PC-3 (cell line): ENCODE results near the gene WSCD2. TPM values are rescaled to one million over a fixed set of nuclear protein-coding genes. Genes with fewer than 3 reads are reported as not detected.

ENCODE experiments used
- ATAC-seq: fragments of 200-7000 bp; cut with Tn5 transposase; 2 replicates; pipeline ENCODE4 v1.9.1; 2020; ENCODE audit warnings: mild to moderate bottlenecking, moderate library complexity
- BruUV-seq: library from RNA; stranded (reverse); fragments of 400-500 nt; replicated peaks from 2 replicates; lab custom pipeline; 2021; lab: Mats Ljungman, UMichigan
- CTCF ChIA-PET: fragments of 300-600 bp; sonication (Branson Sonifier 250); formaldehyde crosslinking; loops from one replicate; lab custom pipeline; 2022; ENCODE audit warnings: antibody characterized with exemption; lab: Charles Lee
- POLR2A ChIA-PET: fragments of 300-600 bp; sonication (Branson Sonifier 250); formaldehyde crosslinking; loops from one replicate; lab custom pipeline; 2022; ENCODE audit warnings: antibody characterized with exemption; ENCODE audit not compliant: unreplicated experiment; lab: Charles Lee
- DNase-seq: peaks from one replicate; pipeline ENCODE4 v3.0.0-alpha.2; 2015
- H2AFZ ChIP-seq: fragments of 300-600 bp; sonication (generic); 2 replicates; pipeline ENCODE4 v1.6.0; 2016; ENCODE audit warnings: antibody characterized with exemption, low read length
- H3F3A ChIP-seq: fragments of 300-600 bp; sonication (generic); one replicate; pipeline ENCODE4 v1.6.0; 2017; ENCODE audit warnings: antibody characterized with exemption, low read length, control low read depth, mild to moderate bottlenecking; ENCODE audit not compliant: unreplicated experiment
- H3K27ac ChIP-seq: fragments of 300-600 bp; sonication (generic); 2 replicates; pipeline ENCODE4 v1.5.1; 2016; ENCODE audit warnings: mild to moderate bottlenecking, low read length
- H3K27me3 ChIP-seq: fragments of 300-600 bp; sonication (generic); 2 replicates; pipeline ENCODE4 v1.6.1; 2016; ENCODE audit warnings: low read length, mixed read lengths
- H3K36me3 ChIP-seq: fragments of 300-600 bp; sonication (generic); 2 replicates; pipeline ENCODE4 v1.6.1; 2016; ENCODE audit warnings: low read depth, mixed run types, low read length, mixed read lengths
- H3K4me1 ChIP-seq: fragments of 300-600 bp; sonication (generic); 2 replicates; pipeline ENCODE4 v1.5.1; 2016; ENCODE audit warnings: low read length; ENCODE audit not compliant: insufficient read depth
- H3K4me2 ChIP-seq: fragments of 300-600 bp; sonication (generic); 2 replicates; pipeline ENCODE4 v1.6.0; 2016; ENCODE audit warnings: low read length
- H3K4me3 ChIP-seq: fragments of 300-600 bp; sonication (generic); 2 replicates; pipeline ENCODE4 v1.5.1; 2016; ENCODE audit warnings: mild to moderate bottlenecking, low read length, mixed read lengths
- H3K79me2 ChIP-seq: fragments of 300-600 bp; sonication (generic); 2 replicates; pipeline ENCODE4 v1.6.1; 2017; ENCODE audit warnings: low read length, mixed read lengths
- H3K9ac ChIP-seq: fragments of 300-600 bp; sonication (generic); 2 replicates; pipeline ENCODE4 v1.6.0; 2016; ENCODE audit warnings: mild to moderate bottlenecking, low read length
- H3K9me2 ChIP-seq: fragments of 300-600 bp; sonication (generic); replicated peaks from 2 replicates; pipeline ENCODE4 v1.6.1; 2016; ENCODE audit warnings: mixed run types, low read length, mixed read lengths
- H3K9me3 ChIP-seq: fragments of 300-600 bp; sonication (generic); 2 replicates; pipeline ENCODE4 v1.6.1; 2016; ENCODE audit warnings: low read length, mixed read lengths
- H4K20me1 ChIP-seq: fragments of 300-600 bp; sonication (generic); 2 replicates; pipeline ENCODE4 v1.6.1; 2016; ENCODE audit warnings: low read length, mixed read lengths
- EZH2 ChIP-seq: fragments of 300-600 bp; sonication (generic); IDR thresholded peaks from one replicate; pipeline ENCODE4 v1.6.1; 2017; ENCODE audit warnings: antibody characterized with exemption, mild to moderate bottlenecking, low read length; ENCODE audit not compliant: unreplicated experiment
- EZH2phosphoT487 ChIP-seq: fragments of 300-600 bp; sonication (generic); IDR thresholded peaks from 2 replicates; pipeline ENCODE4 v1.6.1; 2018; ENCODE audit warnings: mild to moderate bottlenecking, antibody characterized with exemption, low read length, borderline replicate concordance
- intact Hi-C: fragments of 100-400 bp; cut with micrococcal nuclease; formaldehyde crosslinking; loops from 2 replicates; pipeline ENCODE4 v1.9.0; 2023
- total RNA-seq: library from RNA; depleted of rRNA; stranded (reverse); fragments of >200 nt; gene quantifications from 2 replicates; pipeline ENCODE4 v1.2.3, GENCODE V29; 2014
- TF ChIP-seq, protein P1 (sequence below): fragments of 300-600 bp; sonication (generic); conservative IDR thresholded peaks from 2 replicates; pipeline ENCODE4 v1.5.1; 2017; ENCODE audit warnings: antibody characterized with exemption, low read depth, mild to moderate bottlenecking, low read length

Gene WSCD2
- total RNA-seq, 1 experiment from 2014 or later = not detected

DNA sequence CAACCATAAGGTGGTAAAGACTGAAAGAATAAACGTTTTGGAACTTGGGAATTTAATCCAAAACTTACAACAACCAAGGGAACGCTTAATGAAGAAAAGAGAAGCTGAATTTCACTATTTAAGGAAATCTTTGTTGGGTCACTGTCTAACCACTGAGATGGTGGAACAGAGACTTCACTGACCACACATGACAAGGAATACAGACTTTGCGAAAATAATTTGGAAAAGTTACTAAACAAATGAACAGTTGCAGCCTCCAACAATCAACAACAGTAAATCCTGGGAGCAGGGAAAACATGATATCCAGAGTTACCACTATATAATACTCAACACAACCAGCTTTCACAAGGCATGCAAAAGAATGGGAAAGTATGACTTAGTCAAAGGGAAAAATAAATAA is 131.0 kb downstream of the WSCD2 start:
- ChIA-PET POLR2A (no interaction called here), CTCF (no interaction called here)
- no TSS peak for BruUV-seq
- DNase-seq (no peak), ATAC-seq (no peak)
- Histone ChIP-seq H3K36me3 (no peaks in the 10 kb centered on the region), H3K27ac (no peak overlapping the region), H4K20me1 (no peaks in the 10 kb centered on the region), H3K27me3 (peaks cover 31% of the 10 kb centered on the region), H3K9me2 (no peaks in the 10 kb centered on the region; the same call in 1 of the 2 replicates), H3K9ac (no peak overlapping the region), H3K4me2 (no peak overlapping the region), H3K79me2 (no peaks in the 10 kb centered on the region), H3K9me3 (peaks cover 27% of the 10 kb centered on the region), H3K4me3 (no peak overlapping the region), H3F3A (no peaks in the 10 kb centered on the region), H2AFZ (no peak overlapping the region), H3K4me1 (no peaks in the 10 kb centered on the region)
- intact Hi-C loops = no loop called here
- TF ChIP-seq, protein P1, sequence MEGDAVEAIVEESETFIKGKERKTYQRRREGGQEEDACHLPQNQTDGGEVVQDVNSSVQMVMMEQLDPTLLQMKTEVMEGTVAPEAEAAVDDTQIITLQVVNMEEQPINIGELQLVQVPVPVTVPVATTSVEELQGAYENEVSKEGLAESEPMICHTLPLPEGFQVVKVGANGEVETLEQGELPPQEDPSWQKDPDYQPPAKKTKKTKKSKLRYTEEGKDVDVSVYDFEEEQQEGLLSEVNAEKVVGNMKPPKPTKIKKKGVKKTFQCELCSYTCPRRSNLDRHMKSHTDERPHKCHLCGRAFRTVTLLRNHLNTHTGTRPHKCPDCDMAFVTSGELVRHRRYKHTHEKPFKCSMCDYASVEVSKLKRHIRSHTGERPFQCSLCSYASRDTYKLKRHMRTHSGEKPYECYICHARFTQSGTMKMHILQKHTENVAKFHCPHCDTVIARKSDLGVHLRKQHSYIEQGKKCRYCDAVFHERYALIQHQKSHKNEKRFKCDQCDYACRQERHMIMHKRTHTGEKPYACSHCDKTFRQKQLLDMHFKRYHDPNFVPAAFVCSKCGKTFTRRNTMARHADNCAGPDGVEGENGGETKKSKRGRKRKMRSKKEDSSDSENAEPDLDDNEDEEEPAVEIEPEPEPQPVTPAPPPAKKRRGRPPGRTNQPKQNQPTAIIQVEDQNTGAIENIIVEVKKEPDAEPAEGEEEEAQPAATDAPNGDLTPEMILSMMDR = no peak
- TF ChIP-seq EZH2phosphoT487 (no peak), EZH2 (no peak)

DNA sequence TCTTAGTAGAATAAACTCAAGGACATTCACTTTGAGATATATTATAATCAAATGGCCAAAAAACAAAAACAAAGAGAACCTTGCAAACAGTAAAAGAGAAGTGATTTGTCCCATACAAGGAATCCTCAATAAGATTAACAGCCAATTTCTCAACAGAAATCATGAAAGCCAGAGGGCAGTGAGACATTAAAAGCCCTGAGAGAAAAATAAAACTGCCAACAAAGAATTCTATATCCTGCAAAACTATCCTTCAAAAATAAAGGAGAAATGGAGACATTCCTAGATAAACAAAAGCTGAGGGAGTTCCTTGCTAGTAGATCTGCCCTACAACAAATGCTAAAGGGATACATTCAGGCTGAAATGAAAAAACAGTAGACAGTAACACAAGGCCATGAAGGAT is 131.9 kb downstream of the WSCD2 start:
- H3K9me2 ChIP-seq = no peaks in the 10 kb centered on the region; the same call in 1 of the 2 replicates
- no peak overlapping the region for H3K4me3 ChIP-seq
- peaks cover 27% of the 10 kb centered on the region for H3K9me3 ChIP-seq
- no peak overlapping the region for H2AFZ ChIP-seq
- H3K27me3 ChIP-seq = peaks cover 22% of the 10 kb centered on the region; the same call in 1 of the 2 replicates
- TF ChIP-seq, protein P1 = no peak
- TF ChIP-seq EZH2 (no peak), EZH2phosphoT487 (no peak)
- ATAC-seq = no peak
- no peaks in the 10 kb centered on the region for H3K4me1 ChIP-seq
- intact Hi-C loops = no loop called here
- no peaks in the 10 kb centered on the region for H4K20me1 ChIP-seq
- H3K79me2 ChIP-seq = no peaks in the 10 kb centered on the region
- no peak overlapping the region for H3K4me2 ChIP-seq
- H3K36me3 ChIP-seq = no peaks in the 10 kb centered on the region
- no peak overlapping the region for H3K27ac ChIP-seq
- DNase-seq = no peak
- CTCF ChIA-PET = no interaction called here
- H3K9ac ChIP-seq = no peak overlapping the region
- no peaks in the 10 kb centered on the region for H3F3A ChIP-seq
- BruUV-seq = no TSS peak
- POLR2A ChIA-PET = no interaction called here

DNA sequence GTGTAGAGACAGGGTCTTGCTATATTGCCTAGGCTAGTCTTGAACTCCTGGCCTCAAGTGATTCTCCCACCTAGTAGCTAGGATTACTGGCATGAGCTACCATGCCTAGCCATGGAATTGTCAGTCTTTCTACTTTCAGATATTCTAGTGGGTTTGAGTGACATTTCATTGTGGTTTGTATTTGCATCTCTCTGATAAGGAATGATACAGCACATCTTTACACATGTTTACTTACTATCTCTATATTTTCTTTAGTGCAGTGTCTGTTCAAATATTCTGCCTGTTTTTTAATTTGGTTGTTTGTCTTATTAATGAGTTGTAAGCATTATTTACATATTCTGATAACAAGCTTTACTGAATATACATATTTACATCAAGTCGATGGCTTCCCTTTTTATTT is 136.4 kb downstream of the WSCD2 start:
- TF ChIP-seq EZH2phosphoT487 (no peak), EZH2 (no peak)
- TF ChIP-seq, protein P1 = no peak
- BruUV-seq = no TSS peak
- Histone ChIP-seq H2AFZ (no peak overlapping the region), H3K9me3 (peaks cover 12% of the 10 kb centered on the region; the same call in 1 of the 2 replicates), H3K4me1 (no peaks in the 10 kb centered on the region), H3K4me2 (no peak overlapping the region), H3K9ac (no peak overlapping the region), H3K27ac (no peak overlapping the region), H3K9me2 (no peaks in the 10 kb centered on the region), H3K79me2 (no peaks in the 10 kb centered on the region), H3F3A (no peaks in the 10 kb centered on the region), H3K36me3 (no peaks in the 10 kb centered on the region), H4K20me1 (no peaks in the 10 kb centered on the region), H3K27me3 (peaks cover 15% of the 10 kb centered on the region; the same call in 1 of the 2 replicates), H3K4me3 (no peak overlapping the region)
- DNase-seq (no peak), ATAC-seq (no peak)
- intact Hi-C loops = no loop called here
- CTCF ChIA-PET = no interaction called here
- POLR2A ChIA-PET = no interaction called here
